ENCODE measurements around the gene ST6GALNAC4. TPM values are rescaled to one million over a fixed set of nuclear protein-coding genes. Genes with fewer than 3 reads are reported as not detected.
A peak's percentile ranks its signal among the peaks of the same experiment; 100 is the strongest.

The ST6GALNAC4 gene
- total and polyA plus RNA-seq, 9 of the 15 experiments (the other 6 are each of a cell fraction or from before 2014, with no cell fraction given) = 2.6 to 43.1 (median 15.4) TPM

- peak; percentile 49; the same call in 1 of the 2 replicates for TF ChIP-seq MYC (IDR thresholded peaks at IDR 0.05; ENCODE audit: low read depth, low read length)
- no peak for TF ChIP-seq MYC (CRISPR knock-in tag; IDR thresholded peaks at IDR 0.05; ENCODE audit: borderline replicate concordance, low read depth)
- no peak for TF ChIP-seq ZNF445 (CRISPR knock-in tag; IDR thresholded peaks at IDR 0.05; ENCODE audit: low read depth)
- TF ChIP-seq SRSF3 (IDR thresholded peaks at IDR 0.05; ENCODE audit: insufficient read depth, low read length) = no peak
- TF ChIP-seq RB1 (IDR thresholded peaks at IDR 0.05; ENCODE audit: low read depth) = peak; percentile 75; the same call in 1 of the 2 replicates
- no peak for TF ChIP-seq SRSF7 (optimal IDR thresholded peaks at IDR 0.05; ENCODE audit: low read depth, low read length)
- peak; percentile 93 for TF ChIP-seq SMC3 (conservative IDR thresholded peaks at IDR 0.05; ENCODE audit: insufficient read depth, low read depth, low read length)
- TF ChIP-seq ZNF75A (CRISPR knock-in tag; IDR thresholded peaks at IDR 0.05) = no peak
- no peak for TF ChIP-seq STAT5B (CRISPR knock-in tag; IDR thresholded peaks at IDR 0.05)
- TF ChIP-seq TFAP4 (CRISPR knock-in tag; IDR thresholded peaks at IDR 0.05; ENCODE audit: borderline replicate concordance) = peak; percentile 56; the same call in 1 of the 2 replicates
- TF ChIP-seq NUFIP1 (IDR thresholded peaks at IDR 0.05; ENCODE audit: partially characterized antibody) = no peak
- TF ChIP-seq KHSRP (IDR thresholded peaks at IDR 0.05) = no peak
- no peak for TF ChIP-seq ASH1L (IDR thresholded peaks at IDR 0.05; ENCODE audit: borderline replicate concordance, low read depth, partially characterized antibody)
- no peak for TF ChIP-seq BCLAF1 (IDR thresholded peaks at IDR 0.05; ENCODE audit: borderline replicate concordance in 1 of 2, control insufficient read depth in 1 of 2, low read depth in 2 of 2, low read length in 1 of 2)
- no peak for TF ChIP-seq ZNF76 (CRISPR knock-in tag; IDR thresholded peaks at IDR 0.05; ENCODE audit: borderline replicate concordance)
- TF ChIP-seq ZNF324 (CRISPR knock-in tag; IDR thresholded peaks at IDR 0.05) = no peak
- TF ChIP-seq NKRF (IDR thresholded peaks at IDR 0.05; ENCODE audit: borderline replicate concordance) = no peak
- no peak for TF ChIP-seq SMARCC2 (IDR thresholded peaks at IDR 0.05; ENCODE audit: low read depth)
- TF ChIP-seq CTBP1 (IDR thresholded peaks at IDR 0.05; ENCODE audit: borderline replicate concordance) = peak; percentile 82
- TF ChIP-seq ZNF408 (CRISPR knock-in tag; IDR thresholded peaks at IDR 0.05; ENCODE audit: low read depth) = no peak
- TF ChIP-seq CBX2 (IDR thresholded peaks at IDR 0.05; ENCODE audit: insufficient read depth, low read length, poor library complexity, severe bottlenecking) = no peak
- TF ChIP-seq SAP30 (IDR thresholded peaks at IDR 0.05; ENCODE audit: borderline replicate concordance, insufficient read depth, low read depth, low read length, poor library complexity, severe bottlenecking) = no peak
- TF ChIP-seq NRF1 (conservative IDR thresholded peaks at IDR 0.05 in 1 of 2, IDR thresholded peaks at IDR 0.05 in 1 of 2) = peak; percentile 74 to 79
- peak; percentile 88 for TF ChIP-seq SP1 (CRISPR knock-in tag; IDR thresholded peaks at IDR 0.05)
Observed at GRCh38 chr9:127943731-127944144, 26.9 kb upstream of the ST6GALNAC4 start (continued).
